CD4-positive, alpha-beta T cell treated with Interleukin-6 at 100 ng/mL for 8 hours (primary cell): ENCODE results near the gene KIF1B.
"Not testable (repeated sequence)": the region's sequence is repeated elsewhere in the genome, so short reads cannot be mapped to it uniquely, and the experiment has no call there.

Experiments
- DNase-seq: peaks from one replicate; pipeline ENCODE4 v3.0.0-alpha.2; 2020; ENCODE audit warnings: mixed read lengths, low spot score

The KIF1B gene

GRCh38 chr1:10195570-10195969 is 14.8 kb upstream of the KIF1B start:
- no peak for DNase-seq

GRCh38 chr1:10196976-10197375 is 13.4 kb upstream of the KIF1B start:
- DNase-seq, result no peak

GRCh38 chr1:10200620-10201019 is 9.8 kb upstream of the KIF1B start:
- DNase-seq, result no peak

- no peak for DNase-seq
These were observed 6.2 kb upstream of the KIF1B start for GRCh38 chr1:10204003-10204642.

GRCh38 chr1:10205206-10205605 is 5.2 kb upstream of the KIF1B start:
- DNase-seq, result not testable (repeated sequence)

- no peak for DNase-seq
These were observed 2.6 kb upstream of the KIF1B start for GRCh38 chr1:10207810-10208209.

GRCh38 chr1:10208537-10208936 is 1.8 kb upstream of the KIF1B start:
- DNase-seq, result no peak

GRCh38 chr1:10209590-10209904 is 823 bp upstream of the KIF1B start:
- DNase-seq, result no peak

GRCh38 chr1:10210841-10211804 is 753 bp downstream of the KIF1B start:
- no peak for DNase-seq

GRCh38 chr1:10211805-10212410 is 1.5 kb downstream of the KIF1B start:
- no peak for DNase-seq

- DNase-seq, result no peak
These were observed 2.1 kb downstream of the KIF1B start for GRCh38 chr1:10212476-10212875.

- no peak for DNase-seq
These were observed 2.9 kb downstream of the KIF1B start for GRCh38 chr1:10213186-10213705.

- no peak for DNase-seq
These were observed 5.8 kb downstream of the KIF1B start for GRCh38 chr1:10216090-10216749.

GRCh38 chr1:10217748-10218441 is 7.5 kb downstream of the KIF1B start:
- no peak for DNase-seq

- DNase-seq, result no peak
These were observed 9.8 kb downstream of the KIF1B start for GRCh38 chr1:10220200-10220599.

GRCh38 chr1:10220657-10221056 is 10.3 kb downstream of the KIF1B start:
- DNase-seq, result not testable (repeated sequence)

GRCh38 chr1:10225573-10225972 is 15.2 kb downstream of the KIF1B start:
- no peak for DNase-seq

- DNase-seq, result no peak
These were observed 18.2 kb downstream of the KIF1B start for GRCh38 chr1:10228528-10228927.

- DNase-seq, result no peak
These were observed 19.5 kb downstream of the KIF1B start for GRCh38 chr1:10229903-10230302.

- no peak for DNase-seq
These were observed 21.8 kb downstream of the KIF1B start for GRCh38 chr1:10232163-10232562.

GRCh38 chr1:10236405-10237156 is 26.2 kb downstream of the KIF1B start:
- no peak for DNase-seq
